MCF 10A (cell line): ENCODE measurements around the gene RIBC1. TPM values are rescaled to one million over a fixed set of nuclear protein-coding genes. Genes with fewer than 3 reads are reported as not detected.

Experiments used
- BruUV-seq: library from RNA; stranded (reverse); fragments of 400-500 nt; replicated peaks from 2 replicates; lab custom pipeline; 2021; lab: Mats Ljungman, UMichigan
- CTCF ChIA-PET: fragments of 300-600 bp; sonication (Branson Sonifier 250); formaldehyde crosslinking; extraction: SDS; loops from one replicate; lab custom pipeline; 2021; ENCODE audit warnings: antibody characterized with exemption, inconsistent platforms; lab: Yijun Ruan, JAX
- POLR2A ChIA-PET: fragments of 300-600, 350-650 bp; sonication (Branson Sonifier 250); formaldehyde crosslinking; extraction: SDS; loops from one replicate; lab custom pipeline; 2020; ENCODE audit warnings: antibody characterized with exemption, inconsistent platforms; lab: Yijun Ruan, JAX
- DNase-seq: peaks from one replicate; pipeline ENCODE4 v3.0.0-alpha.2; 2018; ENCODE audit not compliant: unreplicated experiment
- H3K27ac Mint-ChIP-seq: one replicate; pipeline ENCODE4 v1.8.0; 2022; ENCODE audit warnings: mild to moderate bottlenecking, low read depth, mixed read lengths; ENCODE audit not compliant: unreplicated experiment
- H3K27me3 Mint-ChIP-seq: one replicate; pipeline ENCODE4 v1.8.0; 2022; ENCODE audit warnings: mixed read lengths; ENCODE audit not compliant: insufficient read depth, unreplicated experiment
- H3K36me3 Mint-ChIP-seq: one replicate; pipeline ENCODE4 v1.8.0; 2022; ENCODE audit warnings: mild to moderate bottlenecking, moderate library complexity, mixed read lengths; ENCODE audit not compliant: insufficient read depth, unreplicated experiment
- H3K4me1 Mint-ChIP-seq: one replicate; pipeline ENCODE4 v1.8.0; 2022; ENCODE audit warnings: mixed read lengths; ENCODE audit not compliant: insufficient read depth, unreplicated experiment
- H3K4me3 Mint-ChIP-seq: one replicate; pipeline ENCODE4 v1.8.0; 2022; ENCODE audit warnings: mild to moderate bottlenecking, moderate library complexity, mixed read lengths; ENCODE audit not compliant: unreplicated experiment
- H3K9me3 Mint-ChIP-seq: one replicate; pipeline ENCODE4 v1.8.0; 2022; ENCODE audit warnings: mixed read lengths; ENCODE audit not compliant: unreplicated experiment
- CTCF ChIP-seq: fragments of 200-600 bp; IDR thresholded peaks from one replicate; pipeline ENCODE4 v1.8.0; 2022; ENCODE audit warnings: antibody characterized with exemption, mild to moderate bottlenecking; ENCODE audit not compliant: unreplicated experiment
- intact Hi-C: fragments of 100-400 bp; cut with micrococcal nuclease; formaldehyde crosslinking; loops from 2 replicates; pipeline ENCODE4 v1.14.1; 2022
- total RNA-seq: library from RNA; stranded (reverse); gene quantifications from 2 replicates; pipeline ENCODE4 v1.2.3, GENCODE V29; 2022

RIBC1 gene
- total RNA-seq, 1 experiment from 2014 or later = 0.82 TPM

- Mint-ChIP-seq H3K27me3 (no peaks in the 10 kb centered on the region), H3K27ac (peak overlapping the region; percentile 20), H3K4me1 (no peaks in the 10 kb centered on the region), H3K4me3 (no peak overlapping the region), H3K9me3 (no peaks in the 10 kb centered on the region), H3K36me3 (peaks cover 58% of the 10 kb centered on the region)
- CTCF ChIA-PET = interaction anchor here (0.8 to 1.8 kb wide), 4 partner anchors 19 to 98 kb away, joined by 3 to 7 read pairs (median 3); no protein-coding TSS in a partner anchor
- TF ChIP-seq CTCF = no peak
- no peak for DNase-seq
- intact Hi-C loops = no loop called here
- POLR2A ChIA-PET = interaction anchor here (0.6 to 1.1 kb wide), 2 partner anchors 12 to 158 kb away, joined by 3 read pairs; partner anchors contain the start of gene KDM5C
- no TSS peak for BruUV-seq
Measured at GRCh38 chrX:53383376-53384076, 39.1 kb upstream of the RIBC1 start.

DNA sequence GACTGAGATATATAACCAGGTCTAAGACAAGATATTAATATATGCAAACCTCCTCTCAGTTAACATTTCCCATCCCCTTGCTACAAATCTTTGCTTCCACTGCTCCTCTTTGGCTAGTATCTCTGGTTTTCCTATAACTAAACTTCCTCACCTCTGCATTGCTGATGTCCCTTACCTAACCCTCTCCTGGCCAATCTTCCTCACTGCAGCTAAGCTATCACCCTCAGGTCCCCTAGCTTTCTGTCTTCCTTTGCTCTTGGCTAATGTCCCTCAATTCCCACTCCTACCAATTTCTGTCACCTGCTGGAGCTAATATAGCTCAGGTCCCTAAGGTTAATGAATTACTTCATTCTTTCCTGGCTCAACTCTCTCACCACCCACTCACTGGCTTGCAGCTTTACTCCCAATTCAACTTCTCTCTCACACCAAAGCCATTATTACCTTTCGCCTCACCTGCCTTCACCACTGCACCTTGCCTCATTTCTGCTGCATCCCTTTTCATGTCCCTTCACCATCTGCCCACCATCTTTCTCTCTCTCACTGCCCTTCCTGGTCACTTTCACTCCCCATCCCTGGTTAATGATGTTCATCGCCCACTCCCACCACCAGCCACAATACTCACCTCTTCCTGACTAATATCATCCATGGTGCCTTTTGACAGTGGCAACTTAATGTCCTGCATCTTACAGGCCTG is 26.9 kb upstream of the RIBC1 start:
- TF ChIP-seq CTCF = no peak
- DNase-seq = no peak
- CTCF ChIA-PET = interaction anchor here (0.8 kb wide), 1 partner anchor 111 kb away, joined by 3 read pairs; no protein-coding TSS in a partner anchor
- no TSS peak for BruUV-seq
- intact Hi-C loops = no loop called here
- Mint-ChIP-seq H3K27ac (no peak overlapping the region), H3K27me3 (no peaks in the 10 kb centered on the region), H3K4me1 (no peaks in the 10 kb centered on the region), H3K4me3 (no peak overlapping the region), H3K36me3 (peaks cover 49% of the 10 kb centered on the region), H3K9me3 (no peaks in the 10 kb centered on the region)
- POLR2A ChIA-PET = interaction anchor here (1.2 kb wide), 1 partner anchor 12 kb away, joined by 3 read pairs; no protein-coding TSS in a partner anchor

GRCh38 chrX:53398216-53398615 is 24.5 kb upstream of the RIBC1 start:
- H3K9me3 Mint-ChIP-seq = no peaks in the 10 kb centered on the region
- no peak for DNase-seq
- H3K4me3 Mint-ChIP-seq = no peak overlapping the region
- H3K4me1 Mint-ChIP-seq = no peaks in the 10 kb centered on the region
- TF ChIP-seq CTCF = no peak
- peaks cover 51% of the 10 kb centered on the region for H3K36me3 Mint-ChIP-seq
- intact Hi-C loops = no loop called here
- no peak overlapping the region for H3K27ac Mint-ChIP-seq
- no TSS peak for BruUV-seq
- POLR2A ChIA-PET = interaction anchor here (1.0 kb wide), 2 partner anchors 24 to 166 kb away, joined by 3 read pairs; no protein-coding TSS in a partner anchor
- H3K27me3 Mint-ChIP-seq = no peaks in the 10 kb centered on the region
- CTCF ChIA-PET = no interaction called here

DNA sequence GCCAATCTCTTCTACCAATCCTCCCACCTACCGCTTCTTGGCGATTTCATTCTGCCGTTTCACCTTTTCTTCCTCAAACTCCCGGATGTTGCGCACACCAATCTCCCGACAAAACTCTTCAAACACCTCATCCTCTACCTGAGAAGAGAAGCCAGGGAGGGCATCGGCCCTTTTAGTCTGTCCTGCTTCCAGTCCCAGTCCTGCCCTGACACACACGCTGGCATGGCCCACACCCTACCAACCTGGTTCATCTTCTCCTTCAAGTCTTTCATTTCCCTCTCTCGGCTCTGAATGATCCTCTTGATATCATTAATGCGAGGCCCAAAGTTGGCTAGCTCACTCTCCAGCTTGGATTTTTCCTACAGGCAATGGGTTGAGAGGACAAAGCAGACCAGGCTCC is 19.1 kb upstream of the RIBC1 start:
- Mint-ChIP-seq H3K9me3 (no peaks in the 10 kb centered on the region), H3K4me3 (no peak overlapping the region), H3K36me3 (peaks cover 61% of the 10 kb centered on the region), H3K4me1 (no peaks in the 10 kb centered on the region), H3K27ac (no peak overlapping the region), H3K27me3 (no peaks in the 10 kb centered on the region)
- no peak for DNase-seq
- CTCF ChIA-PET = interaction anchor here (1.8 kb wide), 2 partner anchors 9 to 90 kb away, joined by 3 to 4 read pairs; no protein-coding TSS in a partner anchor
- intact Hi-C loops = no loop called here
- no TSS peak for BruUV-seq
- TF ChIP-seq CTCF = no peak
- POLR2A ChIA-PET = no interaction called here
